ENCODE data around the gene HUNK. TPM values are rescaled to one million over a fixed set of nuclear protein-coding genes. Genes with fewer than 3 reads are reported as not detected.

The HUNK gene
- total and polyA plus RNA-seq, 2 experiments from 2014 or later: 7.1 to 10.8 TPM

- H3K27ac ChIP-seq: no peak overlapping the region
- H3K9me2 ChIP-seq (replicated peaks; ENCODE audit: insufficient read depth): no peaks in the 10 kb centered on the region
- H3K79me2 ChIP-seq: no peaks in the 10 kb centered on the region
- no peaks in the 10 kb centered on the region for H4K20me1 ChIP-seq (ENCODE audit: insufficient read depth, poor library complexity, severe bottlenecking)
- no peak overlapping the region for H2AFZ ChIP-seq
- H3K4me2 ChIP-seq: no peak overlapping the region
- TF ChIP-seq EZH2 (IDR thresholded peaks at IDR 0.05; ENCODE audit: borderline replicate concordance) (no peak), EZH2phosphoT487 (IDR thresholded peaks at IDR 0.05; ENCODE audit: low read depth, severe bottlenecking, unreplicated experiment) (no peak), CTCF (IDR thresholded peaks at IDR 0.05; ENCODE audit: poor library complexity) (no peak)
- no peaks in the 10 kb centered on the region for H3K4me1 ChIP-seq (ENCODE audit: insufficient read depth)
- no peaks in the 10 kb centered on the region for H3K36me3 ChIP-seq (replicated peaks; ENCODE audit: insufficient read depth, low read depth)
- no peak overlapping the region for H3K4me3 ChIP-seq
- WGBS (ENCODE audit: low lambda C conversion rate, missing lambda C conversion rate): 90% methylated on average over 10 of the region's 10 CpGs
- no peaks in the 10 kb centered on the region for H3K27me3 ChIP-seq
- H3K9me3 ChIP-seq (ENCODE audit: low read depth): no peaks in the 10 kb centered on the region
- no peak for DNase-seq (ENCODE audit: low spot score)
Measured at GRCh38 chr21:32043458-32043857, 170.6 kb downstream of the HUNK start.

- TF ChIP-seq CTCF (IDR thresholded peaks at IDR 0.05; ENCODE audit: poor library complexity) (no peak), EZH2phosphoT487 (IDR thresholded peaks at IDR 0.05; ENCODE audit: low read depth, severe bottlenecking, unreplicated experiment) (no peak), EZH2 (IDR thresholded peaks at IDR 0.05; ENCODE audit: borderline replicate concordance) (no peak)
- H3K9me2 ChIP-seq (replicated peaks; ENCODE audit: insufficient read depth): no peaks in the 10 kb centered on the region
- no peaks in the 10 kb centered on the region for H3K79me2 ChIP-seq
- DNase-seq (ENCODE audit: low spot score): no peak
- no peak overlapping the region for H3K4me2 ChIP-seq
- 77% methylated on average over 25 of the region's 25 CpGs for whole genome bisulfite sequencing (ENCODE audit: low lambda C conversion rate, missing lambda C conversion rate)
- H3K4me1 ChIP-seq (ENCODE audit: insufficient read depth): no peaks in the 10 kb centered on the region
- no peak overlapping the region for H3K27ac ChIP-seq
- H2AFZ ChIP-seq: no peak overlapping the region
- no peaks in the 10 kb centered on the region for H4K20me1 ChIP-seq (ENCODE audit: insufficient read depth, poor library complexity, severe bottlenecking)
- no peaks in the 10 kb centered on the region for H3K9me3 ChIP-seq (ENCODE audit: low read depth)
- H3K4me3 ChIP-seq: no peak overlapping the region
- H3K36me3 ChIP-seq (replicated peaks; ENCODE audit: insufficient read depth, low read depth): no peaks in the 10 kb centered on the region
- H3K27me3 ChIP-seq: no peaks in the 10 kb centered on the region
Measured at GRCh38 chr21:32044205-32045180, 171.7 kb downstream of the HUNK start.

- no peaks in the 10 kb centered on the region for H3K9me2 ChIP-seq (replicated peaks; ENCODE audit: insufficient read depth)
- H3K27ac ChIP-seq: no peak overlapping the region
- H3K27me3 ChIP-seq: no peaks in the 10 kb centered on the region
- no peak for DNase-seq (ENCODE audit: low spot score)
- H2AFZ ChIP-seq: no peak overlapping the region
- no peaks in the 10 kb centered on the region for H3K79me2 ChIP-seq
- no peaks in the 10 kb centered on the region for H3K4me1 ChIP-seq (ENCODE audit: insufficient read depth)
- no peaks in the 10 kb centered on the region for H3K36me3 ChIP-seq (replicated peaks; ENCODE audit: insufficient read depth, low read depth)
- WGBS (ENCODE audit: low lambda C conversion rate, missing lambda C conversion rate): 86% methylated on average over 5 of the region's 5 CpGs
- no peak for TF ChIP-seq CTCF (IDR thresholded peaks at IDR 0.05; ENCODE audit: poor library complexity)
- no peak for TF ChIP-seq EZH2 (IDR thresholded peaks at IDR 0.05; ENCODE audit: borderline replicate concordance)
- TF ChIP-seq EZH2phosphoT487 (IDR thresholded peaks at IDR 0.05; ENCODE audit: low read depth, severe bottlenecking, unreplicated experiment): no peak
- H3K9me3 ChIP-seq (ENCODE audit: low read depth): no peaks in the 10 kb centered on the region
- no peaks in the 10 kb centered on the region for H4K20me1 ChIP-seq (ENCODE audit: insufficient read depth, poor library complexity, severe bottlenecking)
- H3K4me3 ChIP-seq: no peak overlapping the region
- H3K4me2 ChIP-seq: no peak overlapping the region
Measured at GRCh38 chr21:32046191-32046590, 173.4 kb downstream of the HUNK start.
